Spinal cord (tissue), 10 donors: ENCODE measurements around the gene LRP1. TPM values are rescaled to one million over a fixed set of nuclear protein-coding genes. Genes with fewer than 3 reads are reported as not detected.

Source experiments
- DNase-seq, 6 donors: peaks; one replicate each; pipeline versions ENCODE4 v3.0.0 to v3.0.0-alpha.2; 2013 to 2015; ENCODE audit warnings: low spot score in 6 of 6, low read depth in 4 of 6
- H3K27ac ChIP-seq: one replicate; pipeline ENCODE4 v1.5.1; 2013; ENCODE audit warnings: low read depth, low read length, control low read depth
- H3K27me3 ChIP-seq: one replicate; pipeline ENCODE4 v1.6.1; 2013; ENCODE audit warnings: low read length; ENCODE audit not compliant: control insufficient read depth, insufficient read depth
- H3K36me3 ChIP-seq: one replicate; pipeline ENCODE4 v1.6.1; 2013; ENCODE audit warnings: low read length; ENCODE audit not compliant: control insufficient read depth, insufficient read depth
- H3K4me1 ChIP-seq: one replicate; pipeline ENCODE4 v1.6.1; 2013; ENCODE audit warnings: low read length; ENCODE audit not compliant: control insufficient read depth, insufficient read depth
- H3K4me3 ChIP-seq: one replicate; pipeline ENCODE4 v1.5.1; 2013; ENCODE audit warnings: low read depth, low read length, control low read depth
- H3K9me3 ChIP-seq: one replicate; pipeline ENCODE4 v1.6.1; 2013; ENCODE audit warnings: low read length; ENCODE audit not compliant: control insufficient read depth, insufficient read depth
- WGBS: methylation state at CpG from one replicate; pipeline ENCODE4 v1.1.5; 2013; ENCODE audit warnings: missing lambda C conversion rate; ENCODE audit not compliant: insufficient coverage; 5-methylcytosine and 5-hydroxymethylcytosine counted together
- polyA plus RNA-seq, 2 donors: library from polyadenylated mRNA; unstranded; fragments of 120-200 nt; gene quantifications; one replicate each; pipeline ENCODE4 v1.2.1, GENCODE V29; 2013; ENCODE audit not compliant: insufficient read length in 2 of 2
- total RNA-seq, 2 donors: library from RNA; depleted of rRNA in 1 of 2; stranded (reverse); fragments of 120-200 nt in 1 of 2; fragments of >200 nt in 1 of 2; gene quantifications; one replicate each; pipeline versions ENCODE4 v1.2.3 to v1.2.4, GENCODE V29; 2013 to 2014
- donor health status: healthy.

The LRP1 gene
- total and polyA plus RNA-seq, 4 donors: 182 to 319 (median 239) TPM

- Histone ChIP-seq H3K4me1 (peaks cover 44% of the 10 kb centered on the region), H3K36me3 (peaks cover 4% of the 10 kb centered on the region), H3K9me3 (no peaks in the 10 kb centered on the region), H3K27me3 (no peaks in the 10 kb centered on the region), H3K4me3 (peak overlapping the region; percentile 96), H3K27ac (peak overlapping the region; percentile 97)
- DNase-seq: peak in 2 of 6 donors; percentile 31 to 51
- WGBS: 6% methylated on average over 24 of the region's 26 CpGs
Observed at GRCh38 chr12:57127101-57127725, 1.1 kb upstream of the LRP1 start.

GRCh38 chr12:57128519-57129247 is 400 bp downstream of the LRP1 start:
- WGBS: 0% methylated on average over 2 of the region's 35 CpGs
- Histone ChIP-seq H3K36me3 (peaks cover 9% of the 10 kb centered on the region), H3K27ac (peak overlapping the region; percentile 97), H3K4me3 (peak overlapping the region; percentile 96), H3K4me1 (peaks cover 58% of the 10 kb centered on the region), H3K27me3 (no peaks in the 10 kb centered on the region), H3K9me3 (no peaks in the 10 kb centered on the region)
- peak in 2 of 6 donors; percentile 62 to 70 for DNase-seq

- Histone ChIP-seq H3K4me3 (peak overlapping the region; percentile 96), H3K4me1 (peaks cover 65% of the 10 kb centered on the region), H3K27me3 (no peaks in the 10 kb centered on the region), H3K27ac (peak overlapping the region; percentile 90), H3K36me3 (peaks cover 9% of the 10 kb centered on the region), H3K9me3 (no peaks in the 10 kb centered on the region)
- WGBS: 1% methylated on average over 8 of the region's 12 CpGs
- peak in 1 of 6 donors; percentile 45 for DNase-seq
Observed at GRCh38 chr12:57129321-57129842, 1.1 kb downstream of the LRP1 start.

DNA sequence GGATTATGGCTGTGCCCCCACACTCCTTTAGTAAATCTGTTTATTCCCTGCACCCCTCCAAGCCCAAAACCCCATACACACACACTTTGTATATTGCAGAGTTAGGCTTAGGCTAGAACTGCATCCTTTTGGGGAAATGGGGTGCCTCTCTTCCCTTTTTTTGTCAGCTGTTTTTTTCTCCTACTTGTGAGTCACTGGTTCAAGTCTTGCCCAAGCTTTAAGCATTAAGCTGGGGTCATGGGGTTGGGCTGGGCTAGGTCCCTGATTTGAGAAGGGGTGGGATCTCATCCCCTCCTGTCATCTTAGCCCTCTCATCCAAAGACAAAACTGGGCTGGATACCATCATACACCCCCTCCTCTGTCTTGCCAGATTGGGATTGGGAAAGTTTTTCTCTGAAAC is 1.6 kb downstream of the LRP1 start:
- H3K27me3 ChIP-seq: no peaks in the 10 kb centered on the region
- no peaks in the 10 kb centered on the region for H3K9me3 ChIP-seq
- DNase-seq: no peak
- H3K27ac ChIP-seq: peak overlapping the region; percentile 90
- peaks cover 9% of the 10 kb centered on the region for H3K36me3 ChIP-seq
- H3K4me1 ChIP-seq: peaks cover 70% of the 10 kb centered on the region
- H3K4me3 ChIP-seq: peak overlapping the region; percentile 96

DNA sequence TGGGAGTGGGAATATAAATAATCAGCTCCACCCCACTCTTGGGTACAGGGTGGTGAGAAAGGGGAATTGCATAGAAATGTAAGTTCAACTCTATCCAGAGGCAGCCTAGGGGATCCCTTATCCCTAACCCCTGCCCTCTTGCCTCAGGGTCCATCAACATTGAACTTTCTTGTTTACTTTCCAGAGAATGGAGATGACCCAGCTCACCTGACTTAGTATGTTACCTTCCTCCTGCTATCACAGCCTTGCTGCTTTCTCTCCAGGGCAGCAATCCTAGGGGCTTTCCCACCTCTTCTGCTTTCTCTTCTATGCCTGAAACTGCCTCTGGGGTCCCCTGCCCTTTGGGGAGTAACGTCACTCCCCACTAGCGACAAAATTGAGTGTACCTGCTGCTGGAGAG is 2.7 kb downstream of the LRP1 start:
- Histone ChIP-seq H3K27ac (peak overlapping the region; percentile 90), H3K4me3 (peak overlapping the region; percentile 96), H3K4me1 (peaks cover 81% of the 10 kb centered on the region), H3K36me3 (peaks cover 15% of the 10 kb centered on the region), H3K9me3 (no peaks in the 10 kb centered on the region), H3K27me3 (no peaks in the 10 kb centered on the region)
- WGBS: no CpG with 5 or more reads among the region's 2 CpGs
- no peak for DNase-seq

DNA sequence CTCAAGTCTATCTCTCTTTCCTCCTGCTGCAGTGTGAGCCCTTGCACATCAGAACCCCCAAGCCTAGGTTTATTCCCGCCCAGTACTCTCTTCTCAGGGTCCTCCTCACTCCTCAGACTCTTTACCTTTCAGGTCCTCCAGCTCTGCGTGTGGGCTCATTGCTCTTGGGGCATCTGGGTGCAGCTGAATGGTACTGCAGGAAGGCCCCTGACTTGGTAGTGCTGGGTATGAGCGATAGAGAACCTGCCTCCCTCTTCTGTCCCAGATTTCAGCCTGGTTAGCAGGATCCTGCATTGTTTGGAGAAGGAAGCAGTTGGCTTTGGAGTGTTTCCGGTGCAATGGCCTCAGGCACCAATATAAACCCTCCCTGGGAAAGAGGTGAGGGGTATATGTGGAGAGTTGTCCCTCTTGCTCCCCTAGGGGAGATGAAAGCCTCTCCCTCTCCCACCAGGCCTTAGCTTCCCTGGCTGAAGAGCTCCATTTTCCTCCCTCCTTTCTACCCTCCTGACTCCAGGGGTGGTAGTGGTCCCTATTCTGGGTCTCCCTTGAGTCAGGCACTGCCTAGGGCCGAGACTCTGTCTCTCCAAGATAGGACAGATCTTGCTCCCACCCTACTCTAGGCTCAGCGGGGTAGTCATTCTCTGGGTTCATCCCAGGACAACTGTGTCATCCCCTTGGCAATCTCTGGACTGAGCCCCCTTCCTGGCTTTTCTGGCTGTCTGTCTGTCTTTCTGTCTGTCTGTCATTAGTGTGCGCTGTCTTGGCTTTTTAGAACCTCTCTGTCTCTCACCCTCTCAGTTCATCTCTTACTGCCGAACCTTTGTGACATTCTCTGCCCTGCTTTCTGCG is 3.8 kb downstream of the LRP1 start:
- H3K9me3 ChIP-seq: no peaks in the 10 kb centered on the region
- H3K4me1 ChIP-seq: peaks cover 87% of the 10 kb centered on the region
- H3K4me3 ChIP-seq: peak overlapping the region; percentile 1
- WGBS: 60% methylated on average over 6 of the region's 9 CpGs
- H3K27me3 ChIP-seq: no peaks in the 10 kb centered on the region
- peak overlapping the region; percentile 90 for H3K27ac ChIP-seq
- DNase-seq: no peak
- peaks cover 21% of the 10 kb centered on the region for H3K36me3 ChIP-seq

GRCh38 chr12:57133013-57133569 is 4.8 kb downstream of the LRP1 start:
- H3K27ac ChIP-seq: peak overlapping the region; percentile 90
- peak overlapping the region; percentile 18 for H3K4me3 ChIP-seq
- WGBS: 51% methylated on average over 3 of the region's 4 CpGs
- no peak for DNase-seq
- H3K9me3 ChIP-seq: no peaks in the 10 kb centered on the region
- H3K4me1 ChIP-seq: peaks cover 83% of the 10 kb centered on the region
- peaks cover 28% of the 10 kb centered on the region for H3K36me3 ChIP-seq
- H3K27me3 ChIP-seq: no peaks in the 10 kb centered on the region

DNA sequence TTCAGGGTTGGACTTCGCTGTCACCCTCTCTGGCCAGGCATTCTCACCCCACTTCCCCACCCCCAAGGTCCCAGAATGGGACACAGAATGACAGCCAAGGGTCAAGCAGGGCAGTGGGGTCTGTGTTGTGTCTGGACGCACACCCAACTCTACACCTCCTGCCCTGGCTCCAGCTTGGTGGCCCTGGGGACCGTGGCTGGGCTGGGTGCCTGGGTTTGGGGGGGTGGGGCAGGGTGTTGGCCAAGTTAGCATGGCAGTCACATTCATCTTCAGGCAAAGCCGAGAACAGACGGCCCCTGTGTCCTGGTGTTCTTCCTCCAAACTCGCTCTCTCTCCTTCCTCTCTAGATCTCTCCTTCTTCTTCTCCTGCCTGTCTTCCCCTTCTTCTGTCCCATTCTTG is 5.6 kb downstream of the LRP1 start:
- no peaks in the 10 kb centered on the region for H3K27me3 ChIP-seq
- peak in 2 of 6 donors; percentile 46 to 60 for DNase-seq
- H3K9me3 ChIP-seq: no peaks in the 10 kb centered on the region
- 26% methylated on average over 3 of the region's 6 CpGs for WGBS
- no peak overlapping the region for H3K4me3 ChIP-seq
- H3K36me3 ChIP-seq: peaks cover 36% of the 10 kb centered on the region
- H3K27ac ChIP-seq: peak overlapping the region; percentile 90
- H3K4me1 ChIP-seq: peaks cover 84% of the 10 kb centered on the region

GRCh38 chr12:57134949-57135348 is 6.7 kb downstream of the LRP1 start:
- WGBS: 74% methylated on average over 6 of the region's 9 CpGs
- H3K36me3 ChIP-seq: peaks cover 46% of the 10 kb centered on the region
- no peaks in the 10 kb centered on the region for H3K9me3 ChIP-seq
- no peak overlapping the region for H3K4me3 ChIP-seq
- no peak for DNase-seq
- H3K27ac ChIP-seq: peak overlapping the region; percentile 90
- H3K4me1 ChIP-seq: peaks cover 78% of the 10 kb centered on the region
- no peaks in the 10 kb centered on the region for H3K27me3 ChIP-seq
